ENCODE data around the gene TXNL4B.
A peak's percentile ranks its signal among the peaks of the same experiment; 100 is the strongest.

Gene TXNL4B

GRCh38 chr16:72094266-72094610 lies 818 bp upstream of the TXNL4B start:
- intact Hi-C loops (cut with DNase I; ENCODE audit: low total_unique reads) = no loop called here
- Histone ChIP-seq H3K27me3 (no peaks in the 10 kb centered on the region), H3K4me3 (peak overlapping the region; percentile 67 to 68), H3K27ac (peak overlapping the region; percentile 86 to 88), H3K4me1 (peaks cover 0 to 40% (median 26%) of the 10 kb centered on the region in 4 donors), H3K9me3 (no peaks in the 10 kb centered on the region), H3K36me3 (peaks cover 38 to 47% (median 47%) of the 10 kb centered on the region in 3 donors)
- no peak for DNase-seq
- no peak for TF ChIP-seq CTCF (IDR thresholded peaks at IDR 0.05)

- no peak for TF ChIP-seq CTCF (IDR thresholded peaks at IDR 0.05)
Observed at GRCh38 chr16:72092832-72093447, 480 bp downstream of the TXNL4B start.

GRCh38 chr16:72091217-72091616 lies 2.2 kb downstream of the TXNL4B start:
- peaks cover 43 to 47% (median 44%) of the 10 kb centered on the region in 3 donors for H3K36me3 ChIP-seq
- H3K27ac ChIP-seq = no peak overlapping the region
- peaks cover 0 to 40% (median 26%) of the 10 kb centered on the region in 4 donors for H3K4me1 ChIP-seq
- H3K9me3 ChIP-seq = no peaks in the 10 kb centered on the region
- no peak for DNase-seq
- H3K4me3 ChIP-seq = no peak overlapping the region
- intact Hi-C loops (cut with DNase I; ENCODE audit: low total_unique reads) = no loop called here
- H3K27me3 ChIP-seq = no peaks in the 10 kb centered on the region
- no peak for TF ChIP-seq CTCF (IDR thresholded peaks at IDR 0.05)

More at GRCh38 chr16:72092832-72093447, 480 bp downstream of the TXNL4B start:
- no peak for DNase-seq
- H3K9me3 ChIP-seq = no peaks in the 10 kb centered on the region
- peaks cover 0 to 40% (median 26%) of the 10 kb centered on the region in 4 donors for H3K4me1 ChIP-seq
- no peaks in the 10 kb centered on the region for H3K27me3 ChIP-seq
- intact Hi-C loops (cut with DNase I; ENCODE audit: low total_unique reads) = no loop called here
- peak overlapping the region; percentile 67 to 68 for H3K4me3 ChIP-seq
- peaks cover 43 to 47% (median 47%) of the 10 kb centered on the region in 3 donors for H3K36me3 ChIP-seq
- peak overlapping the region; percentile 86 to 88 for H3K27ac ChIP-seq

- no peak for DNase-seq
- intact Hi-C loops (cut with DNase I; ENCODE audit: low total_unique reads) = no loop called here
- no peak for TF ChIP-seq CTCF (IDR thresholded peaks at IDR 0.05)
- Histone ChIP-seq H3K27ac (no peak overlapping the region), H3K9me3 (no peaks in the 10 kb centered on the region), H3K4me1 (no peaks in the 10 kb centered on the region), H3K4me3 (no peak overlapping the region), H3K27me3 (no peaks in the 10 kb centered on the region), H3K36me3 (peaks cover 50 to 58% (median 55%) of the 10 kb centered on the region in 3 donors)
Observed at GRCh38 chr16:72085002-72085401, 8.4 kb downstream of the TXNL4B start.

GRCh38 chr16:72084445-72084844 lies 9.0 kb downstream of the TXNL4B start:
- H3K9me3 ChIP-seq = no peaks in the 10 kb centered on the region
- no peak for TF ChIP-seq CTCF (IDR thresholded peaks at IDR 0.05)
- H3K36me3 ChIP-seq = peaks cover 45 to 53% (median 49%) of the 10 kb centered on the region in 3 donors
- H3K27me3 ChIP-seq = no peaks in the 10 kb centered on the region
- no peaks in the 10 kb centered on the region for H3K4me1 ChIP-seq
- DNase-seq = no peak
- H3K4me3 ChIP-seq = no peak overlapping the region
- no peak overlapping the region for H3K27ac ChIP-seq
- intact Hi-C loops (cut with DNase I; ENCODE audit: low total_unique reads) = no loop called here
